Measurements from ENCODE around the gene PLOD2. TPM values are rescaled to one million over a fixed set of nuclear protein-coding genes. Genes with fewer than 3 reads are reported as not detected.
A peak's percentile ranks its signal among the peaks of the same experiment; 100 is the strongest.

The PLOD2 gene
- total RNA-seq, 2 donors from 2014 or later: 66.7 to 245 TPM

DNA sequence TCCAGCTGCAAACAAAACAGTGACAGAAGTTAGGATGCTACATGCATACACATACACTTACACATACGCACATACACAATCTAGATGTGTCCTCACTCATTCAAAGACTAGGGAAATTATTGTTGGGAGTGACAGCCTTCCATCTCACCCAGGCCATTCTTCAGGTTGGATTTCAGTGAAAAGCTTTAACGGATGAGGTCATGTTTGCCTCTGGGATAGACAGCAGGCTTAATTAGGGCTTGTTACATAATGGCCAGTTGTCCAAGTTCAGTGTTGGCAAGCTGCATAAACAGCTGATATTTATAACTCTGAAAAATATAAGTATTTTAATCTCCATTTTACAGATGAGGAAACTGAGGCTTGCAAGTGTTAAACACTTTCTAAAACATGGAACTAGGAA is 35.8 kb upstream of the PLOD2 start:
- Histone ChIP-seq H3K4me3 (no peak overlapping the region), H3K27ac (no peak overlapping the region), H3K9ac (ENCODE audit: low read depth in 2 of 2, low read length in 2 of 2) (no peak overlapping the region), H3K9me3 (no peaks in the 10 kb centered on the region), H3K4me1 (no peaks in the 10 kb centered on the region), H3K36me3 (no peaks in the 10 kb centered on the region), H3K27me3 (no peaks in the 10 kb centered on the region)
- TF ChIP-seq CTCF (IDR thresholded peaks at IDR 0.05): no peak
- DNase-seq: no peak
- intact Hi-C loops (cut with DNase I): no loop called here

DNA sequence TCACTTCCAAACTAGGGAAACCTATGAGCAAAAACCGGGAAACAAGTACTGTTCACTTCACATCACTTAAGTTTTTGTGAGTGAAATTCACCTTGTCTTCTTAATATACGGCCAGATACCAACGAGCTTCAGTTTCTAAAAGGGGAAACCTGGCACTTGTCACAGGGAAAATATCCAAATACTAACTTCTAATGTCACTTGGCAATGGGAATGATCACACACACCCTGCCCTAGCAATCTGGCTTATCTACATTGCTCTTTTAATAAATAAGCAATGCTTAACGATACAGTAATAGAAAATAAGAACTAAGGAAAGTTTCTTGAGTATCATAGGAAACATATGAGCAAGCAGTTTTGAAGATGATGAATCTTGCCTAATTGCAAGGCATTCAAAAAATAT is 34.6 kb upstream of the PLOD2 start:
- no peak for DNase-seq
- Histone ChIP-seq H3K27ac (no peak overlapping the region), H3K9ac (ENCODE audit: low read depth in 2 of 2, low read length in 2 of 2) (no peak overlapping the region), H3K27me3 (no peaks in the 10 kb centered on the region), H3K4me3 (no peak overlapping the region), H3K4me1 (no peaks in the 10 kb centered on the region), H3K9me3 (no peaks in the 10 kb centered on the region), H3K36me3 (no peaks in the 10 kb centered on the region)
- intact Hi-C loops (cut with DNase I): no loop called here
- no peak for TF ChIP-seq CTCF (IDR thresholded peaks at IDR 0.05)

GRCh38 chr3:146195030-146195429 is 34.0 kb upstream of the PLOD2 start:
- H3K27ac ChIP-seq: no peak overlapping the region
- no peak for DNase-seq
- H3K4me3 ChIP-seq: no peak overlapping the region
- no peak for TF ChIP-seq CTCF (IDR thresholded peaks at IDR 0.05)
- H3K36me3 ChIP-seq: no peaks in the 10 kb centered on the region
- intact Hi-C loops (cut with DNase I): no loop called here
- H3K4me1 ChIP-seq: no peaks in the 10 kb centered on the region
- no peaks in the 10 kb centered on the region for H3K9me3 ChIP-seq
- H3K9ac ChIP-seq (ENCODE audit: low read depth in 2 of 2, low read length in 2 of 2): no peak overlapping the region
- no peaks in the 10 kb centered on the region for H3K27me3 ChIP-seq

- Histone ChIP-seq H3K9ac (ENCODE audit: low read depth in 2 of 2, low read length in 2 of 2) (no peak overlapping the region), H3K4me3 (no peak overlapping the region), H3K9me3 (no peaks in the 10 kb centered on the region), H3K36me3 (no peaks in the 10 kb centered on the region), H3K27me3 (no peaks in the 10 kb centered on the region), H3K27ac (no peak overlapping the region), H3K4me1 (no peaks in the 10 kb centered on the region)
- intact Hi-C loops (cut with DNase I): no loop called here
- DNase-seq: no peak
- TF ChIP-seq CTCF (IDR thresholded peaks at IDR 0.05): no peak
Measured at GRCh38 chr3:146191051-146191450, 30.1 kb upstream of the PLOD2 start.

GRCh38 chr3:146189519-146190173 is 28.7 kb upstream of the PLOD2 start:
- TF ChIP-seq CTCF (IDR thresholded peaks at IDR 0.05): peak; percentile 79
- no peaks in the 10 kb centered on the region for H3K9me3 ChIP-seq
- DNase-seq: no peak
- H3K4me1 ChIP-seq: no peaks in the 10 kb centered on the region
- H3K36me3 ChIP-seq: no peaks in the 10 kb centered on the region
- intact Hi-C loops (cut with DNase I): loop anchor here (5.0 kb wide), 1 partner anchor 122 kb away; no protein-coding TSS in a partner anchor
- no peak overlapping the region for H3K4me3 ChIP-seq
- no peak overlapping the region for H3K9ac ChIP-seq (ENCODE audit: low read depth in 2 of 2, low read length in 2 of 2)
- H3K27ac ChIP-seq: no peak overlapping the region
- H3K27me3 ChIP-seq: no peaks in the 10 kb centered on the region

Data from colonic mucosa (tissue), 4 donors.